ENCODE measurements around the gene FAM98A. TPM values are rescaled to one million over a fixed set of nuclear protein-coding genes. Genes with fewer than 3 reads are reported as not detected.
A peak's percentile ranks its signal among the peaks of the same experiment; 100 is the strongest.

FAM98A gene
- 25.8 TPM for polyA plus RNA-seq (2013, experiment 1 of 2)
- 25.5 TPM for polyA plus RNA-seq (2013, experiment 2 of 2)

DNA sequence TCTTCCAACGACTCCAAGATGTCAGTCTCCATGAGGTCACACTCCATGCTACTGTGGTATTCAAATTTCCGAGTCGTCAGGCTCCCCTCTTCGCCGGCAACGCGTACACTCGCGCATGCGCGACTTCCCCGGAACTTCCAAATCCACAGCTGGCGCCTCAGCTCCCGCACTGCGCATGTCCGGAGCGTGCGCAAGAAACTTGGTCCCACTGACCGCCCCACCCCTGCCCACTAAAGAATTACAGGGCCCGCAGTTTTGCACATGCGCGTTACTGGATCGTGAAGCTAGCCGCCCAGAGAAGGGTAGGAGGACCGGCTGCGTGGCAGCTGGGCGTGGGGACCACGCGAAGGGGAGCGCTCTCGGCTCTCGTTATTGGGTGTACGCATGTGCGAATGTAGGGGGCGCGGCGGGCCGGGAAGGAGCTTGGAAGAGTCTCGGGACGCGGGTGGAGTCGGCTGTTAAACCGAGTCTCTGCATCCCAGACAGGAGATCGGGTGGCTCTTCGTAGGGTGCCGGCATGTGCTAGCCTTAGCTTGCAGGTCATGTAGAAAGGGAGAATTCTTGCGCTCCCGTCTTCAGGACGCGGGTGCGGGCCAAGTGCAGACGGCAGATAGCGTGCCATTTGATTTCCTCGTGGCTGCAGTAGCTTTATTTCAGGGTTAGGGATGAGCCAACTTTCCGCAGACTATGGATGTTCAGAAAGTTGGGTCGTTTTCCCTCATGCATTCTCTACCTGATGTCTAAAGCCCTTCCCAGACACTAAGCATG is at the start of gene FAM98A:
FAM98A (minus strand) TSS at position 125 of the 768 bp plus-strand sequence; CDS start at position 47, 78 bp downstream.
- peak within 1 kb of the TSS; percentile 92 for H3K14ac ChIP-seq (ENCODE audit: low read length)
- H4K91ac ChIP-seq (ENCODE audit: low read depth, low read length, poor library complexity) = no peak within 1 kb of the TSS
- peak within 1 kb of the TSS; percentile 91 to 99 for H3K4me3 ChIP-seq (ENCODE audit: low read length in 2 of 2)
- peaks cover 0 to 6% of the 10 kb centered on the region in 2 donors for H3K36me3 ChIP-seq (replicated peaks in 1 of 2; ENCODE audit: control insufficient read depth in 2 of 2, insufficient read depth in 2 of 2, low read length in 2 of 2)
- peak; percentile 97 for DNase-seq (ENCODE audit: low spot score)
- H2BK5ac ChIP-seq (ENCODE audit: low read length) = peak within 1 kb of the TSS; percentile 87
- no CpG with 5 or more reads among the region's 56 CpGs for WGBS, 2 donors (ENCODE audit: extremely low coverage in 2 of 2, insufficient read length in 2 of 2, insufficient replicate concordance in 1 of 2)
- H3K27ac ChIP-seq (replicated peaks; ENCODE audit: low read length) = no peak within 1 kb of the TSS
- no peaks in the 10 kb centered on the region for H3K9me3 ChIP-seq (replicated peaks in 1 of 2; ENCODE audit: control insufficient read depth in 2 of 2, insufficient read depth in 1 of 2, low read depth in 1 of 2, low read length in 2 of 2)
- no peak within 1 kb of the TSS for H4K8ac ChIP-seq (ENCODE audit: low read depth, low read length)
- no peak within 1 kb of the TSS for H2BK15ac ChIP-seq (ENCODE audit: low read length)
- no peak within 1 kb of the TSS for H2BK120ac ChIP-seq (ENCODE audit: low read depth, low read length)
- H3K4ac ChIP-seq (ENCODE audit: low read length) = no peak within 1 kb of the TSS
- H3K18ac ChIP-seq (ENCODE audit: low read length) = peak within 1 kb of the TSS; percentile 91
- no peak within 1 kb of the TSS for H2AK5ac ChIP-seq (ENCODE audit: low read depth, low read length)
- peak within 1 kb of the TSS; percentile 97 for H3K9ac ChIP-seq (ENCODE audit: low read depth, low read length, poor library complexity)
- peak within 1 kb of the TSS; percentile 89 for H3K4me2 ChIP-seq (ENCODE audit: insufficient read depth, low read length, poor library complexity, severe bottlenecking)
- peak within 1 kb of the TSS; percentile 96 for H2AFZ ChIP-seq (ENCODE audit: low read length)
- peaks cover 0 to 4% of the 10 kb centered on the region in 2 donors for H3K4me1 ChIP-seq (ENCODE audit: control insufficient read depth in 2 of 2, insufficient read depth in 1 of 2, low read depth in 1 of 2, low read length in 2 of 2)
- H2BK12ac ChIP-seq (ENCODE audit: low read length) = no peak within 1 kb of the TSS
- H3K27me3 ChIP-seq (ENCODE audit: control insufficient read depth in 3 of 3, insufficient read depth in 3 of 3, low read depth in 1 of 3, low read length in 3 of 3) = no peaks in the 10 kb centered on the region
- peak within 1 kb of the TSS; percentile 29 for H3K23ac ChIP-seq (ENCODE audit: low read depth, low read length, poor library complexity)
- peaks cover 3% of the 10 kb centered on the region for H3K79me1 ChIP-seq (ENCODE audit: low read depth, low read length)

- no peak overlapping the region for H2AK5ac ChIP-seq (ENCODE audit: low read depth, low read length)
- no peak for DNase-seq (ENCODE audit: low spot score)
- H3K9me3 ChIP-seq (replicated peaks in 1 of 2; ENCODE audit: control insufficient read depth in 2 of 2, insufficient read depth in 1 of 2, low read depth in 1 of 2, low read length in 2 of 2) = no peaks in the 10 kb centered on the region
- no peaks in the 10 kb centered on the region for H3K27me3 ChIP-seq (ENCODE audit: control insufficient read depth in 3 of 3, insufficient read depth in 3 of 3, low read depth in 1 of 3, low read length in 3 of 3)
- H3K14ac ChIP-seq (ENCODE audit: low read length) = no peak overlapping the region
- H2BK120ac ChIP-seq (ENCODE audit: low read depth, low read length) = no peak overlapping the region
- WGBS, 2 donors (ENCODE audit: extremely low coverage in 2 of 2, insufficient read length in 2 of 2, insufficient replicate concordance in 1 of 2) = no CpG with 5 or more reads among the region's 1 CpG
- no peak overlapping the region for H2BK15ac ChIP-seq (ENCODE audit: low read length)
- no peak overlapping the region for H3K4me2 ChIP-seq (ENCODE audit: insufficient read depth, low read length, poor library complexity, severe bottlenecking)
- H4K91ac ChIP-seq (ENCODE audit: low read depth, low read length, poor library complexity) = no peak overlapping the region
- H2AFZ ChIP-seq (ENCODE audit: low read length) = no peak overlapping the region
- no peaks in the 10 kb centered on the region for H3K36me3 ChIP-seq (replicated peaks in 1 of 2; ENCODE audit: control insufficient read depth in 2 of 2, insufficient read depth in 2 of 2, low read length in 2 of 2)
- no peak overlapping the region for H3K23ac ChIP-seq (ENCODE audit: low read depth, low read length, poor library complexity)
- H2BK12ac ChIP-seq (ENCODE audit: low read length) = no peak overlapping the region
- no peak overlapping the region for H2BK5ac ChIP-seq (ENCODE audit: low read length)
- no peak overlapping the region for H3K4me3 ChIP-seq (ENCODE audit: low read length in 2 of 2)
- H3K79me1 ChIP-seq (ENCODE audit: low read depth, low read length) = no peaks in the 10 kb centered on the region
- H4K8ac ChIP-seq (ENCODE audit: low read depth, low read length) = no peak overlapping the region
- H3K27ac ChIP-seq (replicated peaks; ENCODE audit: low read length) = no peak overlapping the region
- no peaks in the 10 kb centered on the region for H3K4me1 ChIP-seq (ENCODE audit: control insufficient read depth in 2 of 2, insufficient read depth in 1 of 2, low read depth in 1 of 2, low read length in 2 of 2)
- H3K4ac ChIP-seq (ENCODE audit: low read length) = no peak overlapping the region
- H3K9ac ChIP-seq (ENCODE audit: low read depth, low read length, poor library complexity) = no peak overlapping the region
- H3K18ac ChIP-seq (ENCODE audit: low read length) = no peak overlapping the region
These were observed 46.8 kb upstream of the FAM98A start for GRCh38 chr2:33645861-33646260.

- Histone ChIP-seq H3K4ac (ENCODE audit: low read length) (no peak overlapping the region), H3K14ac (ENCODE audit: low read length) (no peak overlapping the region), H3K23ac (ENCODE audit: low read depth, low read length, poor library complexity) (no peak overlapping the region), H3K4me2 (ENCODE audit: insufficient read depth, low read length, poor library complexity, severe bottlenecking) (no peak overlapping the region), H3K9ac (ENCODE audit: low read depth, low read length, poor library complexity) (no peak overlapping the region), H2BK120ac (ENCODE audit: low read depth, low read length) (no peak overlapping the region), H3K18ac (ENCODE audit: low read length) (no peak overlapping the region), H3K4me1 (ENCODE audit: control insufficient read depth in 2 of 2, insufficient read depth in 1 of 2, low read depth in 1 of 2, low read length in 2 of 2) (no peaks in the 10 kb centered on the region), H4K91ac (ENCODE audit: low read depth, low read length, poor library complexity) (no peak overlapping the region), H2AK5ac (ENCODE audit: low read depth, low read length) (no peak overlapping the region), H3K9me3 (replicated peaks in 1 of 2; ENCODE audit: control insufficient read depth in 2 of 2, insufficient read depth in 1 of 2, low read depth in 1 of 2, low read length in 2 of 2) (no peaks in the 10 kb centered on the region), H2BK5ac (ENCODE audit: low read length) (no peak overlapping the region), H4K8ac (ENCODE audit: low read depth, low read length) (no peak overlapping the region), H2AFZ (ENCODE audit: low read length) (no peak overlapping the region), H3K27ac (replicated peaks; ENCODE audit: low read length) (no peak overlapping the region), H2BK15ac (ENCODE audit: low read length) (no peak overlapping the region), H2BK12ac (ENCODE audit: low read length) (no peak overlapping the region), H3K79me1 (ENCODE audit: low read depth, low read length) (no peaks in the 10 kb centered on the region), H3K27me3 (ENCODE audit: control insufficient read depth in 3 of 3, insufficient read depth in 3 of 3, low read depth in 1 of 3, low read length in 3 of 3) (no peaks in the 10 kb centered on the region), H3K4me3 (ENCODE audit: low read length in 2 of 2) (no peak overlapping the region), H3K36me3 (replicated peaks in 1 of 2; ENCODE audit: control insufficient read depth in 2 of 2, insufficient read depth in 2 of 2, low read length in 2 of 2) (no peaks in the 10 kb centered on the region)
- WGBS, 2 donors (ENCODE audit: extremely low coverage in 2 of 2, insufficient read length in 2 of 2, insufficient replicate concordance in 1 of 2) = no CpG with 5 or more reads among the region's 2 CpGs
- DNase-seq (ENCODE audit: low spot score) = no peak
These were observed 45.1 kb upstream of the FAM98A start for GRCh38 chr2:33644215-33644614.

- Histone ChIP-seq H3K18ac (ENCODE audit: low read length) (no peak overlapping the region), H3K4me3 (ENCODE audit: low read length in 2 of 2) (no peak overlapping the region), H3K79me1 (ENCODE audit: low read depth, low read length) (no peaks in the 10 kb centered on the region), H3K14ac (ENCODE audit: low read length) (no peak overlapping the region), H3K4ac (ENCODE audit: low read length) (no peak overlapping the region), H2AK5ac (ENCODE audit: low read depth, low read length) (no peak overlapping the region), H3K4me2 (ENCODE audit: insufficient read depth, low read length, poor library complexity, severe bottlenecking) (no peak overlapping the region), H2BK12ac (ENCODE audit: low read length) (no peak overlapping the region), H3K4me1 (ENCODE audit: control insufficient read depth in 2 of 2, insufficient read depth in 1 of 2, low read depth in 1 of 2, low read length in 2 of 2) (no peaks in the 10 kb centered on the region), H3K36me3 (replicated peaks in 1 of 2; ENCODE audit: control insufficient read depth in 2 of 2, insufficient read depth in 2 of 2, low read length in 2 of 2) (no peaks in the 10 kb centered on the region), H3K9ac (ENCODE audit: low read depth, low read length, poor library complexity) (no peak overlapping the region), H2AFZ (ENCODE audit: low read length) (no peak overlapping the region), H3K23ac (ENCODE audit: low read depth, low read length, poor library complexity) (no peak overlapping the region), H3K27ac (replicated peaks; ENCODE audit: low read length) (no peak overlapping the region), H2BK5ac (ENCODE audit: low read length) (no peak overlapping the region), H3K9me3 (replicated peaks in 1 of 2; ENCODE audit: control insufficient read depth in 2 of 2, insufficient read depth in 1 of 2, low read depth in 1 of 2, low read length in 2 of 2) (no peaks in the 10 kb centered on the region), H2BK120ac (ENCODE audit: low read depth, low read length) (no peak overlapping the region), H3K27me3 (ENCODE audit: control insufficient read depth in 3 of 3, insufficient read depth in 3 of 3, low read depth in 1 of 3, low read length in 3 of 3) (no peaks in the 10 kb centered on the region), H4K8ac (ENCODE audit: low read depth, low read length) (no peak overlapping the region), H4K91ac (ENCODE audit: low read depth, low read length, poor library complexity) (no peak overlapping the region), H2BK15ac (ENCODE audit: low read length) (no peak overlapping the region)
- DNase-seq (ENCODE audit: low spot score) = no peak
- no CpG with 5 or more reads among the region's 1 CpG for WGBS, 2 donors (ENCODE audit: extremely low coverage in 2 of 2, insufficient read length in 2 of 2, insufficient replicate concordance in 1 of 2)
These were observed 36.9 kb upstream of the FAM98A start for GRCh38 chr2:33636001-33636400.
